ENCODE measurements around the gene CCNY.

The CCNY gene

GRCh38 chr10:35390161-35390840, 54.0 kb downstream of the CCNY start:
- Histone ChIP-seq H3K9ac (ENCODE audit: insufficient read length) (no peak overlapping the region), H3K4me3 (no peak overlapping the region)

GRCh38 chr10:35390843-35391152, 54.5 kb downstream of the CCNY start:
- H3K4me3 ChIP-seq, result no peak overlapping the region
- no peak for TF ChIP-seq FOXP2 (optimal IDR thresholded peaks at IDR 0.05; ENCODE audit: control extremely low read depth, extremely low read length, insufficient read depth)
- no peak for TF ChIP-seq POLR2AphosphoS5 (IDR thresholded peaks at IDR 0.05; ENCODE audit: borderline replicate concordance, low read depth, low read length)
- H3K9me3 ChIP-seq (ENCODE audit: low read depth, low read length), result no peaks in the 10 kb centered on the region
- H3K36me3 ChIP-seq (ENCODE audit: insufficient read depth, low read length), result no peaks in the 10 kb centered on the region
- no peak for DNase-seq (ENCODE audit: low read depth, low spot score)
- H3K27ac ChIP-seq, result no peak overlapping the region
- H3K9ac ChIP-seq (ENCODE audit: insufficient read length), result no peak overlapping the region

More at GRCh38 chr10:35390161-35390840, 54.0 kb downstream of the CCNY start:
- Histone ChIP-seq H3K27ac (no peak overlapping the region), H3K9me3 (ENCODE audit: low read depth, low read length) (no peaks in the 10 kb centered on the region), H3K36me3 (ENCODE audit: insufficient read depth, low read length) (no peaks in the 10 kb centered on the region)
- TF ChIP-seq POLR2AphosphoS5 (IDR thresholded peaks at IDR 0.05; ENCODE audit: borderline replicate concordance, low read depth, low read length) (no peak), EZH2 (IDR thresholded peaks at IDR 0.05) (no peak), FOXP2 (optimal IDR thresholded peaks at IDR 0.05; ENCODE audit: control extremely low read depth, extremely low read length, insufficient read depth) (no peak)
- no peak for DNase-seq (ENCODE audit: low read depth, low spot score)

DNA sequence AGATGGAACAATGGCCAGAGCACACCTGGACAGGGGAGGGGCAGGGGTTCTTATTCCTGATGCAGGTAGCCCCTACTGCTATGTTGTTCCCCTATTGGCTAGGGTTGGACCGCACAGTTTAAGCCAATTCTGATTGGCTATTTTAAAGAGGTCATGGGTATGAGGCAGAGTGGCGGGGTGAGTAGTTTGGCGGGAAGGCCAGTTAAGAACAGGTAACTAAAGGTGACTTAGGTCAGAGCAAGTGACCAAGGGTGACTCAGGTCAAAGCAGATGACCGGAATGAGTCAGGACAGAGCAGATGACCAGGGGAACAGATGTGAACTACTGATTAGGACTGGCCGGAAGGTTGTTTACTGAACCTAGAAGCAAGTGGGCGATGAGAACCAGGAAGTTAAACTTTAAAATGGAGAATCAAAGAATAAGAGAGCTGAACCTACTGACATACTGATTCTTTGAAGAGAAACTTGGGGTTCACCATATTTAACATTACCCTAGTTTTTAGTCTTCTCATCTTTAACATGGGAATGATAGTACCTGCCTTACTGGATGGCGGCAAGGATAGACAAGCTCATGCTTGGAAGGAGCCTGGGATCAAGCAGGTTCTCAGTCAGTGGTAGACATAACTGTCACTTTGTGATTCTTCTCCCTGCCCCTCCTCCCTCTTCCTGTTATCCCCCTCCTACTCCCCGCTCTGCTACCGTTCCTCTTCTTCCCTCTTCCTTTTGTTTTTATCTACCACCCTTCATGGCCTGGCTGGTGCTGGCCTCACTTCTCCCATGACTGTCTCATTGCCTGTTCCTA, 55.0 kb downstream of the CCNY start:
- no peak overlapping the region for H3K27ac ChIP-seq
- H3K9ac ChIP-seq (ENCODE audit: insufficient read length), result no peak overlapping the region
- TF ChIP-seq EZH2 (IDR thresholded peaks at IDR 0.05), result no peak
- TF ChIP-seq FOXP2 (optimal IDR thresholded peaks at IDR 0.05; ENCODE audit: control extremely low read depth, extremely low read length, insufficient read depth), result no peak
- TF ChIP-seq POLR2AphosphoS5 (IDR thresholded peaks at IDR 0.05; ENCODE audit: borderline replicate concordance, low read depth, low read length), result no peak
- H3K9me3 ChIP-seq (ENCODE audit: low read depth, low read length), result no peaks in the 10 kb centered on the region
- H3K4me3 ChIP-seq, result no peak overlapping the region
- no peaks in the 10 kb centered on the region for H3K36me3 ChIP-seq (ENCODE audit: insufficient read depth, low read length)
- no peak for DNase-seq (ENCODE audit: low read depth, low spot score)

DNA sequence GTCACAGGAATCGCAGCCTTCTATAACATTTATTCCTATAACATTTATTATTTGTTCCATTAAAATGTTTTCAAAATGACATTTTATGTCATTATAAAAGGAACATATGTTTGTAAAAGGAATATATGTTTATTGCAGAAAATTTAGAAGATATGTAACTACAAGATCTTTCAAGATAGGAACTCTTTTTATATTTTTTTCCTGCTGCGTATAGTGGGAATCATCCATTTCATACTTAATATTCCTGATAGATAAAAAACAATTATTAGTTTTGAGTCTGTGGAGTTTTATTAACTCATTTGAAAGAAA, 55.6 kb downstream of the CCNY start:
- no peak for DNase-seq (ENCODE audit: low read depth, low spot score)
- H3K4me3 ChIP-seq, result no peak overlapping the region
- TF ChIP-seq EZH2 (IDR thresholded peaks at IDR 0.05) (no peak), FOXP2 (optimal IDR thresholded peaks at IDR 0.05; ENCODE audit: control extremely low read depth, extremely low read length, insufficient read depth) (no peak), POLR2AphosphoS5 (IDR thresholded peaks at IDR 0.05; ENCODE audit: borderline replicate concordance, low read depth, low read length) (no peak)
- no peak overlapping the region for H3K9ac ChIP-seq (ENCODE audit: insufficient read length)
- H3K36me3 ChIP-seq (ENCODE audit: insufficient read depth, low read length), result no peaks in the 10 kb centered on the region
- H3K9me3 ChIP-seq (ENCODE audit: low read depth, low read length), result no peaks in the 10 kb centered on the region
- H3K27ac ChIP-seq, result no peak overlapping the region

GRCh38 chr10:35392482-35393228, 56.3 kb downstream of the CCNY start:
- Histone ChIP-seq H3K4me3 (no peak overlapping the region), H3K9ac (ENCODE audit: insufficient read length) (no peak overlapping the region), H3K9me3 (ENCODE audit: low read depth, low read length) (no peaks in the 10 kb centered on the region), H3K27ac (no peak overlapping the region), H3K36me3 (ENCODE audit: insufficient read depth, low read length) (no peaks in the 10 kb centered on the region)
- TF ChIP-seq EZH2 (IDR thresholded peaks at IDR 0.05) (no peak), FOXP2 (optimal IDR thresholded peaks at IDR 0.05; ENCODE audit: control extremely low read depth, extremely low read length, insufficient read depth) (no peak), POLR2AphosphoS5 (IDR thresholded peaks at IDR 0.05; ENCODE audit: borderline replicate concordance, low read depth, low read length) (no peak)
- DNase-seq (ENCODE audit: low read depth, low spot score), result no peak

DNA sequence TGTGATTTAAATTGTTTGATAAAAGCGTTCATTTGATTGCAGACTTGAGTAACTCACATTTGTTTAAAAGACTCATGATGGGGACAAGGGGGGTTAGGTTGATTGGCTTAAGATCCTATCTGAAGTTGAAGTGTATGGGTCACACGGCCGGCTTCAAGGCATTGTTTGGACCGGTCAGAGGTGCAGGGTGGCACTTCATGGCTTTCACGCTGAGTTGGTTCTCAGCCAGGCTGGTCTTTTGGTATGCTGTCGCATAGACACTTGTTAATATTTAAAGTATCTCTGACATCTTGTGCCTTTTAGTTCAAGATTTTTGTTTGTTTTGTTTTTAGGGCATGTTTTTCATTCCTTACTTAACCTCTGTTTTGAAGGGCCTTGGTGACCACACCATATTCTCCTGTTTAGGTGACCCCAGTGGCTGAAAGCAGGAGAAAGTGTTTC, 58.1 kb downstream of the CCNY start:
- Histone ChIP-seq H3K27ac (no peak overlapping the region), H3K4me3 (no peak overlapping the region), H3K9me3 (ENCODE audit: low read depth, low read length) (no peaks in the 10 kb centered on the region), H3K36me3 (ENCODE audit: insufficient read depth, low read length) (no peaks in the 10 kb centered on the region), H3K9ac (ENCODE audit: insufficient read length) (no peak overlapping the region)
- DNase-seq (ENCODE audit: low read depth, low spot score), result no peak
- TF ChIP-seq EZH2 (IDR thresholded peaks at IDR 0.05) (no peak), FOXP2 (optimal IDR thresholded peaks at IDR 0.05; ENCODE audit: control extremely low read depth, extremely low read length, insufficient read depth) (no peak), POLR2AphosphoS5 (IDR thresholded peaks at IDR 0.05; ENCODE audit: borderline replicate concordance, low read depth, low read length) (no peak)

DNA sequence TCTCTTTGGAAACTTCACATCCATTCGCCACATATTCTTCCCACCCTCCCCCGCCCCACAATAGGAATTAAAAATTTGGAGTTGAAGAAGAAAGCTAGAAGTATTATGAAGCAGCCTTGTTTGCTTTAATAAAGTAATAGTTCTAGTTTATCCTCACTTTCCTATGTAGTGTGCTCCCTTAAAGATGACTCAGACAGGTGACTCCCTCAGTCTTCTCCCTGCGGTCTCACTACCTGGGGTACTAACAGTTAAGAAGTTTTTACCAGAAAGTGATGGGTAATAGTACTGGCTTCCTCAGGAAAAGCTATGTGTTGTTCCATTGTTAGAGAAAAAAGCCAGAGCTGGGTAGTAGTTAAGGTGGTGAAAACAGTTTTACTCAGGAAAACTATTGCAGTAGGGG, 58.6 kb downstream of the CCNY start:
- Histone ChIP-seq H3K9ac (ENCODE audit: insufficient read length) (no peak overlapping the region), H3K9me3 (ENCODE audit: low read depth, low read length) (no peaks in the 10 kb centered on the region), H3K4me3 (no peak overlapping the region), H3K36me3 (ENCODE audit: insufficient read depth, low read length) (no peaks in the 10 kb centered on the region), H3K27ac (no peak overlapping the region)
- DNase-seq (ENCODE audit: low read depth, low spot score), result no peak
- TF ChIP-seq POLR2AphosphoS5 (IDR thresholded peaks at IDR 0.05; ENCODE audit: borderline replicate concordance, low read depth, low read length) (no peak), EZH2 (IDR thresholded peaks at IDR 0.05) (no peak), FOXP2 (optimal IDR thresholded peaks at IDR 0.05; ENCODE audit: control extremely low read depth, extremely low read length, insufficient read depth) (no peak)
